ENCODE measurements around the gene CCDC85B.

Gene CCDC85B

GRCh38 chr11:65934014-65934413 lies 43.5 kb downstream of the CCDC85B start:
- no peak for DNase-seq (ENCODE audit: low read depth)

- DNase-seq (ENCODE audit: low read depth) = no peak
Measured at GRCh38 chr11:65937766-65938165, 47.3 kb downstream of the CCDC85B start.
